PC-9 (cell line): ENCODE measurements around the gene ACACA.

Source experiments
- CTCF ChIP-seq: fragments of 200-600 bp; sonication (generic); conservative IDR thresholded peaks from 2 replicates; pipeline ENCODE4 v1.6.1; 2017; ENCODE audit warnings: mixed run types, antibody characterized with exemption, mild to moderate bottlenecking, moderate library complexity
- EZH2 ChIP-seq: fragments of 200-600 bp; sonication (generic); IDR thresholded peaks from 2 replicates; pipeline ENCODE4 v1.8.0; 2017; ENCODE audit warnings: antibody characterized with exemption, low read depth

GRCh38 chr17:37194208-37194607 lies 212.4 kb downstream of the ACACA start:
- TF ChIP-seq EZH2: no peak
- no peak for TF ChIP-seq CTCF
